Measurements from ENCODE around the gene AIPL1. TPM values are rescaled to one million over a fixed set of nuclear protein-coding genes. Genes with fewer than 3 reads are reported as not detected.

The AIPL1 gene
- total RNA-seq, 2 donors from 2014 or later = not detected

DNA sequence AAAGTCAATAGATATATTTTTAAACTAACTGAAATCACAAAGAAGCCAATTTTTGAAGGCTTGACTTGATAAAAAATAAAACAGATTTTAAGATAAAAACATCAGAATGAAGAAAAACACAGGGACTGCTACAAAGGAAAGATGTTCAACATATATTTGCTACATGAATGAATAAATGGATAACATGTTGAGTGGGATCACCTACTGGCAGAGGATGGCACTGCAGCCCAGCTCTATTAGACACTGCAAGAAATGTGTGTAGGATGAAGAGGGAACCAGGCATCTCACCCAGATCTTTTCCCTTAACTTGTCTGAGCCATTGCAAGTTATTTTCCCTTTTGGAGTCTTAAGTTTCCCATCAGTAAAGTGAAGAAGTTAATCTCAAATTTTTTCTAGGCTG lies 4.2 kb downstream of the AIPL1 start:
- H3K27ac ChIP-seq = no peak overlapping the region
- ATAC-seq (no peak), DNase-seq (no peak)
- intact Hi-C loops (cut with DNase I) = no loop called here
- H3K27me3 ChIP-seq = no peaks in the 10 kb centered on the region
- no peaks in the 10 kb centered on the region for H3K36me3 ChIP-seq (replicated peaks in 1 of 2; ENCODE audit: insufficient read depth in 1 of 2, low read depth in 2 of 2)
- H3K4me1 ChIP-seq = no peaks in the 10 kb centered on the region
- H3K9me3 ChIP-seq = no peaks in the 10 kb centered on the region
- H3K4me3 ChIP-seq = no peak overlapping the region
- TF ChIP-seq POLR2A (IDR thresholded peaks at IDR 0.05) = no peak
- TF ChIP-seq, protein P1, sequence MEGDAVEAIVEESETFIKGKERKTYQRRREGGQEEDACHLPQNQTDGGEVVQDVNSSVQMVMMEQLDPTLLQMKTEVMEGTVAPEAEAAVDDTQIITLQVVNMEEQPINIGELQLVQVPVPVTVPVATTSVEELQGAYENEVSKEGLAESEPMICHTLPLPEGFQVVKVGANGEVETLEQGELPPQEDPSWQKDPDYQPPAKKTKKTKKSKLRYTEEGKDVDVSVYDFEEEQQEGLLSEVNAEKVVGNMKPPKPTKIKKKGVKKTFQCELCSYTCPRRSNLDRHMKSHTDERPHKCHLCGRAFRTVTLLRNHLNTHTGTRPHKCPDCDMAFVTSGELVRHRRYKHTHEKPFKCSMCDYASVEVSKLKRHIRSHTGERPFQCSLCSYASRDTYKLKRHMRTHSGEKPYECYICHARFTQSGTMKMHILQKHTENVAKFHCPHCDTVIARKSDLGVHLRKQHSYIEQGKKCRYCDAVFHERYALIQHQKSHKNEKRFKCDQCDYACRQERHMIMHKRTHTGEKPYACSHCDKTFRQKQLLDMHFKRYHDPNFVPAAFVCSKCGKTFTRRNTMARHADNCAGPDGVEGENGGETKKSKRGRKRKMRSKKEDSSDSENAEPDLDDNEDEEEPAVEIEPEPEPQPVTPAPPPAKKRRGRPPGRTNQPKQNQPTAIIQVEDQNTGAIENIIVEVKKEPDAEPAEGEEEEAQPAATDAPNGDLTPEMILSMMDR (IDR thresholded peaks at IDR 0.05) = no peak

DNA sequence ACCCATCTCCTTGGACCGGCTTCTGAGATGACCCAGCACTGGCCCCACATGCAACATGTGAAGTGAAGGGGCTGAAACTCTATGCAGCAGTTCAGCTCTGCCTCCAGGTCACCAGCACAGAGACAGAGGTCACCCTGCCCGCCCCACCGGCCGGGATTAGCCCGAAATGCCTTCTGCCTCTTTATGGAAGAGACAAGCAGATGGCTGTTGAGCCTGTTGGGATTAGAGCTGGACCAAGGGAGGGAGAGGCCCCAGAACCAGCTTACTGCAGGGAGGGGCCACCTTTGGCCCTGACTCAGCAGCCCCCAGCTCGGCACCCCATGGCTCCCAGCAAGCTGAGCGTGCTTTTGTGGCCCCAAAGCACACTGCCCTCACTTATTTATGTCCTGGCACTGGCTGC lies 5.7 kb downstream of the AIPL1 start:
- ATAC-seq (no peak), DNase-seq (no peak)
- no peak overlapping the region for H3K4me3 ChIP-seq
- TF ChIP-seq, protein P1 (IDR thresholded peaks at IDR 0.05) = no peak
- TF ChIP-seq POLR2A (IDR thresholded peaks at IDR 0.05) = no peak
- H3K27me3 ChIP-seq = no peaks in the 10 kb centered on the region
- H3K36me3 ChIP-seq (replicated peaks in 1 of 2; ENCODE audit: insufficient read depth in 1 of 2, low read depth in 2 of 2) = no peaks in the 10 kb centered on the region
- H3K9me3 ChIP-seq = no peaks in the 10 kb centered on the region
- 77 to 86% methylated on average over 1 to 7 of the region's 7 CpGs for WGBS, 2 donors
- no peaks in the 10 kb centered on the region for H3K4me1 ChIP-seq
- no peak overlapping the region for H3K27ac ChIP-seq
- intact Hi-C loops (cut with DNase I) = no loop called here

DNA sequence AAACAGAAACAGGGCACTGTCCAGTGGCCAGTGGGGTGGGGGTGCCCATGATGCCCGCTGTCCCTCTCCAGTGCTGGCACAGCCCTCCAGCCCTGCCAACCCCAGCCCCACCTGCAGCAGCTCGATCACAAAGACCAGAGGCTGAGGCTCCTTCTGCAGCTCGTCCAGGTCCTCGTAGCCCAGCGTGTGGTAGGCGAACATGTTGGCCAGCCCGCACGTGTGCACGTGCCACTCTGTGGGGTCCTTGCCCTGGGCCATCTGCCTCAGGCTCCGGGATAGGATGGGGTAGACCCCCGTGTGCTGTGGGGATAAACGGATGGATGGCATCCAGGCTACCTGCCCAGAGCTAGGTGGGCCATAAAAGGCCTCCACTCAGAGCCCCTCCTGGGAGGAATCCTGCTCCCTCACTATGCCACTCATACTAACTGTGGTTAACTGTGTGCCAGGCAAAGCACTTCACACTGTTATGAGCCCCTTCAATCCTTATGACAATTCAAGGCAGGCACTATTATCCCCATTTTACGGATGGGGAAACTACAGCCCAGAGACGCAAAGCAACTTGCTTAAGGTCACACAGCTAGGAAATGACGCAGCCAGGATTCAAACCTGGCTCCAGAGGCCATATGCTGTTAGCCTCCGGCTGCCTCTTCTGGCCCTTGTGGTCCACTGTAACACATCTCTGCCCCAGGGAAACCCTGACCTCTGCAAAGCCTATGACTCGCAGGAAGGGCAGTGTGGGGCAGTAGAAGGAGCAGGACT lies 6.5 kb downstream of the AIPL1 start:
- H3K36me3 ChIP-seq (replicated peaks in 1 of 2; ENCODE audit: insufficient read depth in 1 of 2, low read depth in 2 of 2) = no peaks in the 10 kb centered on the region
- WGBS, 2 donors = 71 to 75% methylated on average over 13 to 17 of the region's 17 CpGs
- ATAC-seq = no peak
- intact Hi-C loops (cut with DNase I) = no loop called here
- H3K27ac ChIP-seq = no peak overlapping the region
- no peaks in the 10 kb centered on the region for H3K9me3 ChIP-seq
- no peak for DNase-seq
- TF ChIP-seq, protein P1 (IDR thresholded peaks at IDR 0.05) = no peak
- TF ChIP-seq POLR2A (IDR thresholded peaks at IDR 0.05) = no peak
- no peaks in the 10 kb centered on the region for H3K4me1 ChIP-seq
- H3K4me3 ChIP-seq = no peak overlapping the region
- no peaks in the 10 kb centered on the region for H3K27me3 ChIP-seq

DNA sequence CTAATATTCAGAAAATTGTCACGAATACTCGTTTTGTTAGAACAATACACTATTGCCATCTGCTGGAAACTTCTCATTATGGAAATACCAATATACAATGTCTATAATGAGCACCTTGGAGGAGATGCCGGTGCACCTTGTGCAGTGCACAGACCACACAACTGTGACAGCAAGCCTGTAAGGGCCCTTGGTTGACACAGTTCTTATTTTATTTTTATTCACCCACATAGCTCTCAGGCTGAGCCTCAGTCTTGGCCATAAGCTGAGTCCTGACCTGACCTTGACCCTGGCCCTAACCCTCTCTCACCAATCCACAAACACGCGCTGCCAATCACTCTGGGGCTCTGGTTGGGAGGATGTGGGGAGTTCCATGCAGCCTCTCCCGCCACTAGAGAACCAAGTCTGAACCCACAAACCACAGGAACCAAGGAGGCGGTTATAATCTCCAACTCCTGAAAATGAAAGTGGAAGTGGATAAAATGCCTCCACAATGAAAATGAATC lies 7.6 kb downstream of the AIPL1 start:
- Histone ChIP-seq H3K27me3 (no peaks in the 10 kb centered on the region), H3K4me1 (no peaks in the 10 kb centered on the region), H3K36me3 (replicated peaks in 1 of 2; ENCODE audit: insufficient read depth in 1 of 2, low read depth in 2 of 2) (no peaks in the 10 kb centered on the region), H3K27ac (no peak overlapping the region), H3K9me3 (no peaks in the 10 kb centered on the region), H3K4me3 (no peak overlapping the region)
- WGBS, 2 donors = 51 to 62% methylated on average over 7 of the region's 7 CpGs
- TF ChIP-seq POLR2A (IDR thresholded peaks at IDR 0.05) = no peak
- TF ChIP-seq, protein P1 (IDR thresholded peaks at IDR 0.05) = no peak
- ATAC-seq (no peak), DNase-seq (no peak)
- intact Hi-C loops (cut with DNase I) = no loop called here
